Lower leg skin (tissue), 3 donors: Measurements from ENCODE around the gene GALNT18.

Experiments used
- POLR2A ChIP-seq, 2 donors: fragments of 450-650 bp; IDR thresholded peaks; one replicate each; pipeline ENCODE4 v1.6.1; 2016 to 2017; ENCODE audit warnings: antibody characterized with exemption in 2 of 2, mild to moderate bottlenecking in 1 of 2, moderate library complexity in 1 of 2
- TF ChIP-seq, protein P1 (sequence below), 3 donors: fragments of 450-650 bp; IDR thresholded peaks; one replicate each; pipeline ENCODE4 v1.5.1; 2016; ENCODE audit warnings: antibody characterized with exemption in 3 of 3, mild to moderate bottlenecking in 3 of 3, moderate library complexity in 2 of 3

DNA sequence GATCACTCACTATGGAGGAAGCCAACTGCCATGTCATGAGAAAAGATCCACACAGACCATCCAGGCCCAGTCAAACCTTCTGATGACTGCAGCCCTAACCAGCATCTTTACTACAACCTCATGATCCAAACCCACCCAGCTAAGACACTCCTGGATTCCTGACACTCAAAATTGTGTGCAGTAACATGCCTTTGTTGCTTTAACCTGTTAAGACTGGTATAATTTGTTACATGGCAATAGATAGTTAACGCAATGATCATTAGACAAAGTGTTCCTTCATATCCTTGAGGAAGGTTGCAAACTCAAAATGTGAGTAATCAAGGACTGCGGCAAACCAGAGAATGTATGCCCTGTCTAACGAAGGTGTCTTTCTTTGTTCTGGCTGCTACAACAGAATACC, 221.7 kb downstream of the GALNT18 start:
- no peak for TF ChIP-seq POLR2A (IDR thresholded peaks at IDR 0.05)
- TF ChIP-seq, protein P1, sequence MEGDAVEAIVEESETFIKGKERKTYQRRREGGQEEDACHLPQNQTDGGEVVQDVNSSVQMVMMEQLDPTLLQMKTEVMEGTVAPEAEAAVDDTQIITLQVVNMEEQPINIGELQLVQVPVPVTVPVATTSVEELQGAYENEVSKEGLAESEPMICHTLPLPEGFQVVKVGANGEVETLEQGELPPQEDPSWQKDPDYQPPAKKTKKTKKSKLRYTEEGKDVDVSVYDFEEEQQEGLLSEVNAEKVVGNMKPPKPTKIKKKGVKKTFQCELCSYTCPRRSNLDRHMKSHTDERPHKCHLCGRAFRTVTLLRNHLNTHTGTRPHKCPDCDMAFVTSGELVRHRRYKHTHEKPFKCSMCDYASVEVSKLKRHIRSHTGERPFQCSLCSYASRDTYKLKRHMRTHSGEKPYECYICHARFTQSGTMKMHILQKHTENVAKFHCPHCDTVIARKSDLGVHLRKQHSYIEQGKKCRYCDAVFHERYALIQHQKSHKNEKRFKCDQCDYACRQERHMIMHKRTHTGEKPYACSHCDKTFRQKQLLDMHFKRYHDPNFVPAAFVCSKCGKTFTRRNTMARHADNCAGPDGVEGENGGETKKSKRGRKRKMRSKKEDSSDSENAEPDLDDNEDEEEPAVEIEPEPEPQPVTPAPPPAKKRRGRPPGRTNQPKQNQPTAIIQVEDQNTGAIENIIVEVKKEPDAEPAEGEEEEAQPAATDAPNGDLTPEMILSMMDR (IDR thresholded peaks at IDR 0.05): no peak
